ENCODE data around the gene JPH4. TPM values are rescaled to one million over a fixed set of nuclear protein-coding genes. Genes with fewer than 3 reads are reported as not detected.

JPH4 gene
- total RNA-seq (2022) = not detected in 2 replicates
- Bru-seq, nascent RNA = not detected
- not detected for BruChase-seq, experiment 1, labeled RNA remaining after a 6-hour chase
- BruChase-seq, experiment 2, labeled RNA remaining after a 2-hour chase = not detected
- long read RNA-seq = 0 reads

DNA sequence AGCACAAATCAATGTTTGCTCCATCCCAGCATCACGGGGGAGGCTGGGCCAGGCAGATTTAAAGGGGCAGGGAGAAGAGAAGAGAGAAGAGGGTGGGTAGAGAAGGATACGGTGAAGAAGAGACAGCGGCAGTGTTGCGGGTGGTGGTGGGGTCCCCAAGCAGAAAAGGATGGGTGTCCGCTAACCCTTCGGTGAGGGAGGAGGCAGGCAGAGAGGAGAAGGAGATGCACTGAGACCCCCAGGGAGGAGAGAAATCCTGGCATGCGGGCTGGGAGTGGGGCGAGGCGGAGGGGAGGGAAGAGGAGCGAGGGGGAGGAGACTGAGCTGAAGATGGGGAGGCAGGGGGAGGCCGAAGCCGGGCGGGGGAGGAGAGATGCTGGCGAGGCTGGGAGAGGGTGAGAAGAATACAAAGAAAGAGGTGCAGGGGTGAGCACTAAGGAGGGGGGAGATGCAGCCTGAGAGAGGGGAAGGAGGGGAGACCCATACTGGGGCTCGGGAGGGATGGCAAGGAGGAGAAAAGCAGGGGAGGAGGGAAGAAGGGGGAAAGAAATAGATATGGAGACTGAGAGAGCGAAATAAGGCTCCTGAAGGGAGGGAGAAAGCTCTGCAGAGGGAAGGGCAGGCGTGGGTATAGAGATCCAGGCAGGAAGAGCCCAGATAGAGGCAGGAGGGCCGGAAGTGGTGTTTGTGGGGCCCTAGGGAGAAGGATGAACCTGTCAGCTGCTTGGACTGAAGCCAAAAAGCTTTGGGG lies at the start of gene JPH4:
TSS of gene JPH4 (minus strand) at position 231 of the 751 bp plus-strand sequence. CDS start 1,337 bp downstream, outside the sequence.
- BruUV-seq (replicated peaks) = no TSS peak
- DNase-seq (ENCODE audit: unreplicated experiment) = no peak
- Mint-ChIP-seq H3K4me1 (ENCODE audit: insufficient read depth, unreplicated experiment) (no peaks in the 10 kb centered on the region), H3K9me3 (ENCODE audit: unreplicated experiment) (no peaks in the 10 kb centered on the region), H3K36me3 (ENCODE audit: insufficient read depth, unreplicated experiment) (no peaks in the 10 kb centered on the region), H3K27ac (ENCODE audit: low read depth, unreplicated experiment) (no peak within 1 kb of the TSS), H3K27me3 (ENCODE audit: insufficient read depth, unreplicated experiment) (peaks cover 30% of the 10 kb centered on the region), H3K4me3 (ENCODE audit: unreplicated experiment) (no peak within 1 kb of the TSS)
- TF ChIP-seq, protein P1, sequence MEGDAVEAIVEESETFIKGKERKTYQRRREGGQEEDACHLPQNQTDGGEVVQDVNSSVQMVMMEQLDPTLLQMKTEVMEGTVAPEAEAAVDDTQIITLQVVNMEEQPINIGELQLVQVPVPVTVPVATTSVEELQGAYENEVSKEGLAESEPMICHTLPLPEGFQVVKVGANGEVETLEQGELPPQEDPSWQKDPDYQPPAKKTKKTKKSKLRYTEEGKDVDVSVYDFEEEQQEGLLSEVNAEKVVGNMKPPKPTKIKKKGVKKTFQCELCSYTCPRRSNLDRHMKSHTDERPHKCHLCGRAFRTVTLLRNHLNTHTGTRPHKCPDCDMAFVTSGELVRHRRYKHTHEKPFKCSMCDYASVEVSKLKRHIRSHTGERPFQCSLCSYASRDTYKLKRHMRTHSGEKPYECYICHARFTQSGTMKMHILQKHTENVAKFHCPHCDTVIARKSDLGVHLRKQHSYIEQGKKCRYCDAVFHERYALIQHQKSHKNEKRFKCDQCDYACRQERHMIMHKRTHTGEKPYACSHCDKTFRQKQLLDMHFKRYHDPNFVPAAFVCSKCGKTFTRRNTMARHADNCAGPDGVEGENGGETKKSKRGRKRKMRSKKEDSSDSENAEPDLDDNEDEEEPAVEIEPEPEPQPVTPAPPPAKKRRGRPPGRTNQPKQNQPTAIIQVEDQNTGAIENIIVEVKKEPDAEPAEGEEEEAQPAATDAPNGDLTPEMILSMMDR (IDR thresholded peaks at IDR 0.05; ENCODE audit: unreplicated experiment) = no peak
- ChIA-PET CTCF (interaction anchor here (0.7 to 2.6 kb wide), 2 partner anchors 22 to 332 kb away, joined by 3 to 7 read pairs; no protein-coding TSS in a partner anchor), POLR2A (interaction anchor here (0.6 kb wide), 1 partner anchor 19 kb away, joined by 3 read pairs; no protein-coding TSS in a partner anchor)
- intact Hi-C loops (cut with micrococcal nuclease) = no loop called here

DNA sequence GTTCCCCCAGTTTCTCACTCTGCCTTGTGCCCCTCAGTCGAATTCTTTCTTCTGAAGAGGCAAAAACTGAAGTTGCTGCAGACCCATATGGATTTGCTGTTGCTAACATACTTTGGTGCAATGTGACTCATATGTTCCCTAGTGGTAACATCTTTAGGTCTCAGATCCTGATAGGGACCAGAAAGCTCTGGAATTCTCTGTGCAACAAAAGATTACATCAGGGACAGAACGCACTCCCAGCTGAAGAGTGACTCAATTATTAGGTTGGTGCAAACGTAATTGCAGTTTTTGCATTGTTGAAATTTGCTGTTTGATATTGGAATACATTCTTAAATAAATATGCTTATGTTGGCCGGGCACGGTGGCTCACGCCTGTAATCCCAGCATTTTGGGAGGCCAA lies 49.4 kb upstream of the JPH4 start:
- H3K4me1 Mint-ChIP-seq (ENCODE audit: insufficient read depth, unreplicated experiment) = peaks cover 9% of the 10 kb centered on the region
- CTCF ChIA-PET = interaction anchor here (1.3 to 9.1 kb wide), 2 partner anchors 283 to 304 kb away, joined by 4 to 212 read pairs; no protein-coding TSS in a partner anchor
- H3K36me3 Mint-ChIP-seq (ENCODE audit: insufficient read depth, unreplicated experiment) = no peaks in the 10 kb centered on the region
- TF ChIP-seq, protein P1 (IDR thresholded peaks at IDR 0.05; ENCODE audit: unreplicated experiment) = no peak
- intact Hi-C loops (cut with micrococcal nuclease) = no loop called here
- no TSS peak for BruUV-seq (replicated peaks)
- peaks cover 13% of the 10 kb centered on the region for H3K9me3 Mint-ChIP-seq (ENCODE audit: unreplicated experiment)
- DNase-seq (ENCODE audit: unreplicated experiment) = no peak
- H3K27ac Mint-ChIP-seq (ENCODE audit: low read depth, unreplicated experiment) = no peak overlapping the region
- peaks cover 2% of the 10 kb centered on the region for H3K27me3 Mint-ChIP-seq (ENCODE audit: insufficient read depth, unreplicated experiment)
- POLR2A ChIA-PET = no interaction called here
- H3K4me3 Mint-ChIP-seq (ENCODE audit: unreplicated experiment) = no peak overlapping the region

DNA sequence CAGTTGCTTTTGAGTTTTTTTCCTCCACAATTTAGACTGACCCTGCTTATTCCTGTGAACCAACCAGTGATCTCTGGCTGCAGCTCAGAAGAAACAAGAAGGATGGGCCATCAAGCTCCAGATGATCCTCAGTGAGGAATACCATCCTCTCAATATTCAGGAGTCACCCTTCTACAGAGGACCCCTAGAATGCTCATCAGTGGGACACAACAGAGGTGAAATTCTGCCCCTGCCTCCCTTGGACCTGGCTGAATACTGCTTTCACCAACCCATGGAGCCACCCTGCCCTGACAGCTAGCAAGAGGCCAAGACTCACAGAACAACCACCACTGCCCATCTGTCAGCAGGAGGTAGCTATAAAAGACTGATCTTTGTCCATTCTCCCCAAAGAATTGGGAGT lies 48.4 kb upstream of the JPH4 start:
- ChIA-PET POLR2A (no interaction called here), CTCF (interaction anchor here (0.6 to 9.1 kb wide), 6 partner anchors 9 to 305 kb away, joined by 3 to 212 read pairs (median 4); no protein-coding TSS in a partner anchor)
- TF ChIP-seq, protein P1 (IDR thresholded peaks at IDR 0.05; ENCODE audit: unreplicated experiment) = no peak
- H3K9me3 Mint-ChIP-seq (ENCODE audit: unreplicated experiment) = peaks cover 13% of the 10 kb centered on the region
- H3K27me3 Mint-ChIP-seq (ENCODE audit: insufficient read depth, unreplicated experiment) = peaks cover 12% of the 10 kb centered on the region
- no peak overlapping the region for H3K27ac Mint-ChIP-seq (ENCODE audit: low read depth, unreplicated experiment)
- no peaks in the 10 kb centered on the region for H3K36me3 Mint-ChIP-seq (ENCODE audit: insufficient read depth, unreplicated experiment)
- DNase-seq (ENCODE audit: unreplicated experiment) = no peak
- H3K4me1 Mint-ChIP-seq (ENCODE audit: insufficient read depth, unreplicated experiment) = peaks cover 5% of the 10 kb centered on the region
- H3K4me3 Mint-ChIP-seq (ENCODE audit: unreplicated experiment) = no peak overlapping the region
- intact Hi-C loops (cut with micrococcal nuclease) = no loop called here
- no TSS peak for BruUV-seq (replicated peaks)

DNA sequence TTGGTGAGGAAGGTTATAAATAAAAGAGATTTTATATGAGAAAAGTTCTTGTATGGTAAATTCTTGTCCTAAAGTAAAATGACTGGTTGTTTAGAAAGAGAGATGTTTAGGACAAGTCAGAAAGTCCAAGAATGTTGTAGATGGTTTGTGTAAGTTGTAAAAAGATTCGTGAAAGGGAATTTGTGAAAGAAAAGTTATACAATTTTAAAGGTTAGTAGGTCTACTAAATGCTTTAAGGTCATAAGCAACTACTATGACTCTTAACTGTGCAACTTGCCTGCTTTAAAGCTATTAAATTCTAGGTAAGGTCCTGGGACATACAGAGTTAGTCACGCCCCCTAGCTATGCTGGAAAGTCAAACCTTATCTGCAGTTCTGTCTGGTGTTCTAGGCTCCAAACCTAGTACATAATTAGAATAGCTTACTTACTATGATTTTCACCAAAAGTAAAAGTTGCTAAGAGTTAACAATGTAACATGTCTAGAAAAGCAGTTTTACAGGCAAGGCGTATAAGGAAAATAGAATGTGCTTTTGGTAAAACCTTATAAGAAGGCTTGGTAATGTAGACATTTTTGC lies 46.3 kb upstream of the JPH4 start:
- no peak overlapping the region for H3K27ac Mint-ChIP-seq (ENCODE audit: low read depth, unreplicated experiment)
- no peak for DNase-seq (ENCODE audit: unreplicated experiment)
- BruUV-seq (replicated peaks) = no TSS peak
- TF ChIP-seq, protein P1 (IDR thresholded peaks at IDR 0.05; ENCODE audit: unreplicated experiment) = no peak
- no peak overlapping the region for H3K4me3 Mint-ChIP-seq (ENCODE audit: unreplicated experiment)
- H3K4me1 Mint-ChIP-seq (ENCODE audit: insufficient read depth, unreplicated experiment) = peaks cover 4% of the 10 kb centered on the region
- peaks cover 13% of the 10 kb centered on the region for H3K9me3 Mint-ChIP-seq (ENCODE audit: unreplicated experiment)
- ChIA-PET CTCF (interaction anchor here (0.5 to 1.2 kb wide), 5 partner anchors 10 to 483 kb away, joined by 3 to 4 read pairs (median 3); no protein-coding TSS in a partner anchor), POLR2A (interaction anchor here (0.8 kb wide), 1 partner anchor 19 kb away, joined by 3 read pairs; no protein-coding TSS in a partner anchor)
- no peaks in the 10 kb centered on the region for H3K36me3 Mint-ChIP-seq (ENCODE audit: insufficient read depth, unreplicated experiment)
- intact Hi-C loops (cut with micrococcal nuclease) = no loop called here
- peaks cover 32% of the 10 kb centered on the region for H3K27me3 Mint-ChIP-seq (ENCODE audit: insufficient read depth, unreplicated experiment)
